Astrocyte of the cerebellum (primary cell): ENCODE results near the gene GNGT2.

Source experiments
- DNase-seq: peaks from one replicate; pipeline ENCODE4 v3.0.0-alpha.2; 2011; ENCODE audit warnings: low read depth
- H3K4me3 ChIP-seq: 2 replicates; pipeline ENCODE4 v1.5.1; 2011; ENCODE audit warnings: mild to moderate bottlenecking, low read depth, low read length, moderate library complexity
- CTCF ChIP-seq: IDR thresholded peaks from 2 replicates; pipeline ENCODE4 v1.5.1; 2012; ENCODE audit warnings: low read length, low read depth, moderate library complexity, mild to moderate bottlenecking; ENCODE audit errors: missing control alignments
- in situ Hi-C: cut with HindIII; loops from 2 replicates; pipeline ENCODE4 v1.10.0; 2017; ENCODE audit warnings: low sequenced_read_pairs

GNGT2 gene

GRCh38 chr17:49241040-49241439, 30.7 kb upstream of the GNGT2 start:
- in situ Hi-C loops, result no loop called here
- no peak for TF ChIP-seq CTCF
- H3K4me3 ChIP-seq, result no peak overlapping the region
- DNase-seq, result no peak

- in situ Hi-C loops, result no loop called here
- H3K4me3 ChIP-seq, result no peak overlapping the region
- TF ChIP-seq CTCF, result no peak
- no peak for DNase-seq
Observed at GRCh38 chr17:49240619-49241018, 30.2 kb upstream of the GNGT2 start.

GRCh38 chr17:49239963-49240362, 29.6 kb upstream of the GNGT2 start:
- H3K4me3 ChIP-seq, result no peak overlapping the region
- no peak for DNase-seq
- TF ChIP-seq CTCF, result no peak
- in situ Hi-C loops, result no loop called here

GRCh38 chr17:49235896-49236295, 25.5 kb upstream of the GNGT2 start:
- DNase-seq, result no peak
- H3K4me3 ChIP-seq, result no peak overlapping the region
- no peak for TF ChIP-seq CTCF
- in situ Hi-C loops, result no loop called here

- no peak overlapping the region for H3K4me3 ChIP-seq
- no peak for TF ChIP-seq CTCF
- DNase-seq, result no peak
- in situ Hi-C loops, result no loop called here
Observed at GRCh38 chr17:49234509-49235080, 24.2 kb upstream of the GNGT2 start.

- in situ Hi-C loops, result no loop called here
- no peak for DNase-seq
- no peak for TF ChIP-seq CTCF
- H3K4me3 ChIP-seq, result no peak overlapping the region
Observed at GRCh38 chr17:49231563-49231894, 21.2 kb upstream of the GNGT2 start.
